ENCODE results near the gene COL23A1. TPM values are rescaled to one million over a fixed set of nuclear protein-coding genes. Genes with fewer than 3 reads are reported as not detected.

The COL23A1 gene
- total and polyA plus RNA-seq, 2 experiments from 2014 or later: 4.8 to 8.2 TPM

DNA sequence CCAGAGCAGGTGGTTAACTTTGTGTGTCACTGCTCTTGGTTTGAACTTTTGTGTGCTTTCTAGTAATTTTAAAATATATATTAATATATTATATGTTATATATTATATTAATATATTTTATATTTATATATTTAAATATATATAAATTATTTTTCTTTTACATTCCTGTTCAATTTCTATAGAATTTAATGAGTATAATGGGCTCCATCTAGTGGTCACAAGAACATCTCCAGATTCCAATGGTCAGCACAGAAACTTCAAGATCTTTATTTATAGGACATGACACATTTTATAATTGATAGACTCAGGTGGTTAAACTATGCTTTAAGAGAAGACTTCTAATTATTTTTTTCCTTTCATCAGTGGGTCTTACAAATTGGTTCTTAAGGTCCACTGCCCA is 39.1 kb downstream of the COL23A1 start:
- Histone ChIP-seq H3K79me2 (replicated peaks; ENCODE audit: insufficient read depth) (no peaks in the 10 kb centered on the region; the same call in 1 of the 2 replicates), H3K27me3 (ENCODE audit: insufficient read depth) (no peaks in the 10 kb centered on the region), H4K20me1 (replicated peaks; ENCODE audit: insufficient read depth) (no peaks in the 10 kb centered on the region), H3K27ac (ENCODE audit: low read depth) (no peak overlapping the region), H3K4me1 (ENCODE audit: insufficient read depth) (peaks cover 15% of the 10 kb centered on the region), H3K4me3 (no peak overlapping the region), H2AFZ (no peak overlapping the region), H3K4me2 (no peak overlapping the region), H3K36me3 (ENCODE audit: insufficient read depth) (no peaks in the 10 kb centered on the region), H3K9me2 (ENCODE audit: insufficient read depth) (peaks cover 8% of the 10 kb centered on the region; the same call in 1 of the 2 replicates), H3F3A (replicated peaks; ENCODE audit: low read depth) (no peaks in the 10 kb centered on the region)
- Mint-ChIP-seq H3K4me3 (no peak overlapping the region), H3K27me3 (ENCODE audit: insufficient read depth, low read depth, poor library complexity) (peaks cover 12% of the 10 kb centered on the region), H3K36me3 (ENCODE audit: low read depth) (peaks cover 2% of the 10 kb centered on the region; the same call in 2 of the 3 replicates), H3K27ac (no peak overlapping the region), H3K4me1 (peaks cover 40% of the 10 kb centered on the region), H3K9me3 (no peaks in the 10 kb centered on the region)
- DNase-seq (ENCODE audit: low spot score) (peak; percentile 45), ATAC-seq (no peak)
- TF ChIP-seq, protein P1, sequence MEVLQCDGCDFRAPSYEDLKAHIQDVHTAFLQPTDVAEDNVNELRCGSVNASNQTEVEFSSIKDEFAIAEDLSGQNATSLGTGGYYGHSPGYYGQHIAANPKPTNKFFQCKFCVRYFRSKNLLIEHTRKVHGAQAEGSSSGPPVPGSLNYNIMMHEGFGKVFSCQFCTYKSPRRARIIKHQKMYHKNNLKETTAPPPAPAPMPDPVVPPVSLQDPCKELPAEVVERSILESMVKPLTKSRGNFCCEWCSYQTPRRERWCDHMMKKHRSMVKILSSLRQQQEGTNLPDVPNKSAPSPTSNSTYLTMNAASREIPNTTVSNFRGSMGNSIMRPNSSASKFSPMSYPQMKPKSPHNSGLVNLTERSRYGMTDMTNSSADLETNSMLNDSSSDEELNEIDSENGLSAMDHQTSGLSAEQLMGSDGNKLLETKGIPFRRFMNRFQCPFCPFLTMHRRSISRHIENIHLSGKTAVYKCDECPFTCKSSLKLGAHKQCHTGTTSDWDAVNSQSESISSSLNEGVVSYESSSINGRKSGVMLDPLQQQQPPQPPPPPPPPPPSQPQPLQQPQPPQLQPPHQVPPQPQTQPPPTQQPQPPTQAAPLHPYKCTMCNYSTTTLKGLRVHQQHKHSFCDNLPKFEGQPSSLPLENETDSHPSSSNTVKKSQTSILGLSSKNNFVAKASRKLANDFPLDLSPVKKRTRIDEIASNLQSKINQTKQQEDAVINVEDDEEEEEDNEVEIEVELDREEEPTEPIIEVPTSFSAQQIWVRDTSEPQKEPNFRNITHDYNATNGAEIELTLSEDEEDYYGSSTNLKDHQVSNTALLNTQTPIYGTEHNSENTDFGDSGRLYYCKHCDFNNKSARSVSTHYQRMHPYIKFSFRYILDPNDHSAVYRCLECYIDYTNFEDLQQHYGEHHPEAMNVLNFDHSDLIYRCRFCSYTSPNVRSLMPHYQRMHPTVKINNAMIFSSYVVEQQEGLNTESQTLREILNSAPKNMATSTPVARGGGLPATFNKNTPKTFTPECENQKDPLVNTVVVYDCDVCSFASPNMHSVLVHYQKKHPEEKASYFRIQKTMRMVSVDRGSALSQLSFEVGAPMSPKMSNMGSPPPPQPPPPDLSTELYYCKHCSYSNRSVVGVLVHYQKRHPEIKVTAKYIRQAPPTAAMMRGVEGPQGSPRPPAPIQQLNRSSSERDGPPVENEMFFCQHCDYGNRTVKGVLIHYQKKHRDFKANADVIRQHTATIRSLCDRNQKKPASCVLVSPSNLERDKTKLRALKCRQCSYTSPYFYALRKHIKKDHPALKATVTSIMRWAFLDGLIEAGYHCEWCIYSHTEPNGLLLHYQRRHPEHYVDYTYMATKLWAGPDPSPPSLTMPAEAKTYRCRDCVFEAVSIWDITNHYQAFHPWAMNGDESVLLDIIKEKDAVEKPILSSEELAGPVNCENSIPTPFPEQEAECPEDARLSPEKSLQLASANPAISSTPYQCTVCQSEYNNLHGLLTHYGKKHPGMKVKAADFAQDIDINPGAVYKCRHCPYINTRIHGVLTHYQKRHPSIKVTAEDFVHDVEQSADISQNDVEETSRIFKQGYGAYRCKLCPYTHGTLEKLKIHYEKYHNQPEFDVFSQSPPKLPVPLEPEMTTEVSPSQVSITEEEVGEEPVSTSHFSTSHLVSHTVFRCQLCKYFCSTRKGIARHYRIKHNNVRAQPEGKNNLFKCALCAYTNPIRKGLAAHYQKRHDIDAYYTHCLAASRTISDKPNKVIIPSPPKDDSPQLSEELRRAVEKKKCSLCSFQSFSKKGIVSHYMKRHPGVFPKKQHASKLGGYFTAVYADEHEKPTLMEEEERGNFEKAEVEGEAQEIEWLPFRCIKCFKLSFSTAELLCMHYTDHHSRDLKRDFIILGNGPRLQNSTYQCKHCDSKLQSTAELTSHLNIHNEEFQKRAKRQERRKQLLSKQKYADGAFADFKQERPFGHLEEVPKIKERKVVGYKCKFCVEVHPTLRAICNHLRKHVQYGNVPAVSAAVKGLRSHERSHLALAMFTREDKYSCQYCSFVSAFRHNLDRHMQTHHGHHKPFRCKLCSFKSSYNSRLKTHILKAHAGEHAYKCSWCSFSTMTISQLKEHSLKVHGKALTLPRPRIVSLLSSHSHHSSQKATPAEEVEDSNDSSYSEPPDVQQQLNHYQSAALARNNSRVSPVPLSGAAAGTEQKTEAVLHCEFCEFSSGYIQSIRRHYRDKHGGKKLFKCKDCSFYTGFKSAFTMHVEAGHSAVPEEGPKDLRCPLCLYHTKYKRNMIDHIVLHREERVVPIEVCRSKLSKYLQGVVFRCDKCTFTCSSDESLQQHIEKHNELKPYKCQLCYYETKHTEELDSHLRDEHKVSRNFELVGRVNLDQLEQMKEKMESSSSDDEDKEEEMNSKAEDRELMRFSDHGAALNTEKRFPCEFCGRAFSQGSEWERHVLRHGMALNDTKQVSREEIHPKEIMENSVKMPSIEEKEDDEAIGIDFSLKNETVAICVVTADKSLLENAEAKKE (CRISPR knock-in tag; IDR thresholded peaks at IDR 0.05): no peak
- TF ChIP-seq ZNF331 (CRISPR knock-in tag; IDR thresholded peaks at IDR 0.05; ENCODE audit: low read depth): no peak
- TF ChIP-seq EZH2 (IDR thresholded peaks at IDR 0.05; ENCODE audit: low read depth, unreplicated experiment): no peak
- TF ChIP-seq NANOG (IDR thresholded peaks at IDR 0.05; ENCODE audit: borderline replicate concordance): no peak
- peak; percentile 40 to 58 for TF ChIP-seq CTCF (conservative IDR thresholded peaks at IDR 0.05; ENCODE audit: low read depth in 2 of 2)

Data from GM23338 (cell line).